Measurements from ENCODE around the gene PAK6.

Gene PAK6

DNA sequence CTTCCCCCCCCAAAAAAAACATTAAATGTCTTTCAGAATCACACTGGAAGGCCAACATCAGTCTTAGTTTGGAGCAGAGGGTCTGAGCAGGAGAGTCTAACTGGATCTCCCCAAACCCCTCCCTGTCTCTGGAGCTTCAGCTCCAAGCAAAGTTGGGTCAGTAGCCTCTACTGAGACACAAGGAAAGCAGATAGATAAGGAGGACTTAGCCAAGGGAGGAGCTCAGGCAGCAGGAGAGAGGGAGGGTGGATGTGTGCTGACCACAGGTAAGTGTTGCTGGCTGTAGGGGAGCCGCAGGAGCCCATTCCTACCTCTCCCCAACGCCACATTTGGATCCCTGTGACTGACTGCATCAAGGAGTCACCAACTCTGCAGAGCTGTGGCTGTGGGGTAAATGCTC is 61.9 kb downstream of the PAK6 start:
- no peaks in the 10 kb centered on the region for H3K9me3 Mint-ChIP-seq
- H3K27me3 Mint-ChIP-seq = no peaks in the 10 kb centered on the region
- H3K4me1 Mint-ChIP-seq = peaks cover 23% of the 10 kb centered on the region
- ATAC-seq (no peak), DNase-seq (no peak)
- H3K4me3 Mint-ChIP-seq = no peak overlapping the region
- no peak overlapping the region for H3K27ac Mint-ChIP-seq

- H3K27ac Mint-ChIP-seq = peak overlapping the region in 1 of 2 donors; percentile 3
- ATAC-seq = no peak
- H3K4me1 Mint-ChIP-seq = peaks cover 31% of the 10 kb centered on the region
Measured at GRCh38 chr15:40301467-40302179, 62.8 kb downstream of the PAK6 start.

GRCh38 chr15:40302288-40302886 is 63.5 kb downstream of the PAK6 start:
- Mint-ChIP-seq H3K4me3 (no peak overlapping the region), H3K9me3 (no peaks in the 10 kb centered on the region), H3K27me3 (no peaks in the 10 kb centered on the region), H3K27ac (no peak overlapping the region), H3K4me1 (peaks cover 36% of the 10 kb centered on the region)
- no peak for ATAC-seq
- DNase-seq = no peak

More at GRCh38 chr15:40301467-40302179, 62.8 kb downstream of the PAK6 start:
- Mint-ChIP-seq H3K4me3 (no peak overlapping the region), H3K9me3 (no peaks in the 10 kb centered on the region), H3K27me3 (no peaks in the 10 kb centered on the region)
- no peak for DNase-seq

- H3K27me3 Mint-ChIP-seq = no peaks in the 10 kb centered on the region
- H3K4me3 Mint-ChIP-seq = no peak overlapping the region
- no peaks in the 10 kb centered on the region for H3K9me3 Mint-ChIP-seq
- DNase-seq (no peak), ATAC-seq (no peak)
- H3K27ac Mint-ChIP-seq = peak overlapping the region in 1 of 2 donors; percentile 27
- H3K4me1 Mint-ChIP-seq = peaks cover 36% of the 10 kb centered on the region
Measured at GRCh38 chr15:40302981-40303380, 64.1 kb downstream of the PAK6 start.

DNA sequence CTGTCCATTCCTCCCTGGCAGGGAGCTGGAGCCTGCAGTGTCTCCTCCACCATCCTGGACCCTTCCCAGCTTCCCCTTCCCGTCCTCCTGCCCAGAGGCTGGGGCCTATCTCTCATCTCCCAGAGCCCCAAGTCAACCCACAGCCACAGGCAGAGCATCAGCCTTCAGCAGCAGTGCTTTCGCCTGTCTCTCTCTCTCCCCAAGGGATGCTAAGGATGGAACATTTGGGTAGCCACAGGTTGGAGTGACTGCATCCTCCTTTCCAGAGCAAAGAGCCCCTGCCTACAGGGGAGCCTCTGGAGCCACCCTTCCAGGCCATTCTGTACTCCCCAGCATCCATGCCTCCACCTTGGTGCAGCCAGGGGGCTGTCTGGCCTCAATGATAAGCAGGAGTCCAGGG is 64.7 kb downstream of the PAK6 start:
- H3K27ac Mint-ChIP-seq = no peak overlapping the region
- no peaks in the 10 kb centered on the region for H3K9me3 Mint-ChIP-seq
- DNase-seq (no peak), ATAC-seq (no peak)
- no peak overlapping the region for H3K4me3 Mint-ChIP-seq
- peaks cover 38% of the 10 kb centered on the region for H3K4me1 Mint-ChIP-seq
- H3K27me3 Mint-ChIP-seq = no peaks in the 10 kb centered on the region

- peaks cover 54% of the 10 kb centered on the region for H3K4me1 Mint-ChIP-seq
- H3K4me3 Mint-ChIP-seq = no peak overlapping the region
- H3K27ac Mint-ChIP-seq = no peak overlapping the region
- ATAC-seq (no peak), DNase-seq (no peak)
- H3K9me3 Mint-ChIP-seq = no peaks in the 10 kb centered on the region
- H3K27me3 Mint-ChIP-seq = no peaks in the 10 kb centered on the region
Measured at GRCh38 chr15:40305281-40305680, 66.4 kb downstream of the PAK6 start.

GRCh38 chr15:40306371-40306770 is 67.5 kb downstream of the PAK6 start:
- DNase-seq = no peak
- no peak for ATAC-seq
- no peaks in the 10 kb centered on the region for H3K9me3 Mint-ChIP-seq
- no peaks in the 10 kb centered on the region for H3K27me3 Mint-ChIP-seq
- peaks cover 54% of the 10 kb centered on the region for H3K4me1 Mint-ChIP-seq
- H3K27ac Mint-ChIP-seq = peak overlapping the region; percentile 54 to 65
- H3K4me3 Mint-ChIP-seq = peak overlapping the region; percentile 92 to 99

DNA sequence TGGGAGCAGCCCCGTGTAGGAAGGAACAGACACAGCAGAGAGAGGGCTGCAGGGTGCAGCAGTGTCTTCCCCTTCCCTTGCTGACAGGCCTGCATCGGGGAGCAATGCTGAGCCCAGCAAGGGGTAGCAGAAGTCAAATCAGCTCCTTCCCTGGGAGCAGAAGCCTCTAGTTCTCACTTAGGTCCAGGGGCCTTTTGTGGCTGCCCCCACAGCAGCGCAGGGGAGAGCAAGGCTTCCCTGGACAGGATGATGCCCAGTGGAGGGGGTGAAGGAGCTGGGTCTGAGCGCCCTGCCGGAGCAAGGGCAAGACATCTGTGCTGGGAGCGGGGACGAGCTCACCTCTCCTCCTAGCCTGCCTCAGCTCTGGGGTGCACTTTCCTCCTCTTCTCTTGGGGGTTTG is 68.0 kb downstream of the PAK6 start:
- peak overlapping the region; percentile 92 to 99 for H3K4me3 Mint-ChIP-seq
- DNase-seq = no peak
- peak overlapping the region; percentile 54 to 65 for H3K27ac Mint-ChIP-seq
- ATAC-seq = no peak
- no peaks in the 10 kb centered on the region for H3K9me3 Mint-ChIP-seq
- H3K4me1 Mint-ChIP-seq = peaks cover 54% of the 10 kb centered on the region
- H3K27me3 Mint-ChIP-seq = no peaks in the 10 kb centered on the region

GRCh38 chr15:40307421-40308211 is 68.8 kb downstream of the PAK6 start, which contains the start of gene PLCB2:
TSS of gene PLCB2 (minus strand) at chr15:40307935. CDS start at chr15:40307672, 263 bp downstream.
- peak; percentile 74 to 80 for DNase-seq
- Mint-ChIP-seq H3K27me3 (no peaks in the 10 kb centered on the region), H3K9me3 (no peaks in the 10 kb centered on the region), H3K4me3 (peak within 1 kb of the TSS; percentile 92 to 99), H3K4me1 (peaks cover 54% of the 10 kb centered on the region), H3K27ac (peak within 1 kb of the TSS; percentile 95 to 97)
- ATAC-seq = peak; percentile 86

- H3K27me3 Mint-ChIP-seq = no peaks in the 10 kb centered on the region
- H3K4me1 Mint-ChIP-seq = peaks cover 58% of the 10 kb centered on the region
- no peak for ATAC-seq
- no peaks in the 10 kb centered on the region for H3K9me3 Mint-ChIP-seq
- no peak for DNase-seq
- peak overlapping the region; percentile 92 to 99 for H3K4me3 Mint-ChIP-seq
- peak overlapping the region; percentile 95 to 97 for H3K27ac Mint-ChIP-seq
Measured at GRCh38 chr15:40309344-40309862, 70.5 kb downstream of the PAK6 start.

DNA sequence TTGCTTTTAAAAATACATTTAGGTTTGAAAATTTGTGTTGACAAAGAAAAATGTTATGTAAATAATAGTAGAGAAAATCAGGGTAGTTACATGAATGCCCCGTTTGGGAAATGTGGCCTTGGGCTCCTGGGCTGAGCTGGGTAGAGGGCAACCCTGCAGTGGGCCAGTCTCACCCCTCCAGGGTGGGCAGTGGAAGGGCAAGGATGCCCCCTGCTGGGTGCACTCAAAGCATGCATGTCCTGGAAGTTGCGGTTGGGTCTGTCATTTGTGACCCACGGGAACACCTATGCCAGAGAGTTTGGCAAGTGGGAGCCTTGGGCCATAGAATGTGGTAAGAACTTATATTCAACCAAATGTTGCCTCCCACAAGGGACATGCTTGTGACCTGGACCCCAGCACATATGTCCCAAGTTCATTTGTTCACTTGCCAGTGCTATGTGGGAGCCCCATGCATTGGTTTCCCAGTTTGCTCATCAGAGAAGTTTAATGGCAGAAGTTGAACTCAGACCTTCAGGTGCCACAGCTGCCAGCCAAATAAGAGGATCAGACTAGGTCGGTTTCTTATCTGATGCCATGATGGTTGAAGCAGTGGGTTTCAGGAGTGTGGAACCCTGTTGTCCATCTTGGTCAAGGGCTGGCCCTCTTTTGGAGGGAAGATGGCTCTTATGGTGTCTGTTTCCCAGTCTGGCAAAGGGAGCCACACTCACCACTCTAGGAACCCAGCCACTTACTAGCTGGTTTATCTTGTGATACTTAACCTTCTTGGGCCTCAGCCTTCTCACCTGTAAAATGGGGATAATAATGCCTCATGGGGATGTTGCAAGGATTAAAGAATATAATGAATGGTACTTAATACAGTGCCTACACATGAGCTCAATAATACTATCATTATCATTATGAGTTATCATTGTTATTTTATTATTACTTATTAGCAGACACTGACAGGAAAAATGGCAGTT is 71.4 kb downstream of the PAK6 start:
- ATAC-seq = peak; percentile 41
- H3K9me3 Mint-ChIP-seq = no peaks in the 10 kb centered on the region
- peaks cover 49% of the 10 kb centered on the region for H3K4me1 Mint-ChIP-seq
- H3K4me3 Mint-ChIP-seq = peak overlapping the region; percentile 92 to 99
- H3K27me3 Mint-ChIP-seq = no peaks in the 10 kb centered on the region
- H3K27ac Mint-ChIP-seq = peak overlapping the region in 1 of 2 donors; percentile 27
- DNase-seq = peak; percentile 64 to 77

DNA sequence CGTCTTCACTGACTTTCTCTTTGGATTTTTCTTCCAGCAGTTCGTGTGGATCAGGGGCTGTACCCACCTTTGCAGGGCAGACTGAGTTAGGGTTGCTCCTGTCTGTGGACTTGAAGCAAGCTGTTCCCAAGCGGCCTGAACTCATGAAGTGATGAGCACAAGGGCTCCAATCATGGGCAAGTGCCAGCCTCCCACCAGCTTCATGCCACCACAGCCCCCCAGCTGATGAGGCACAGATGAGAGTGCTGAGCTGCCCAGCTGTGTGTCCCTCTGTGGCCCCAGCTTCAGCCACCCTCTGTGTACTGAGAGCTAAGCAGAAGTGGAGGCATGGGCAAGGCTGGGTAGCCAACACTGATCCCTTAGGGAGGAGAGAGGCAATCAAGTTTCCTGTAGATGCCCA is 72.1 kb downstream of the PAK6 start:
- ATAC-seq = no peak
- H3K9me3 Mint-ChIP-seq = no peaks in the 10 kb centered on the region
- no peak overlapping the region for H3K27ac Mint-ChIP-seq
- no peaks in the 10 kb centered on the region for H3K27me3 Mint-ChIP-seq
- peaks cover 43% of the 10 kb centered on the region for H3K4me1 Mint-ChIP-seq
- DNase-seq = no peak
- no peak overlapping the region for H3K4me3 Mint-ChIP-seq

DNA sequence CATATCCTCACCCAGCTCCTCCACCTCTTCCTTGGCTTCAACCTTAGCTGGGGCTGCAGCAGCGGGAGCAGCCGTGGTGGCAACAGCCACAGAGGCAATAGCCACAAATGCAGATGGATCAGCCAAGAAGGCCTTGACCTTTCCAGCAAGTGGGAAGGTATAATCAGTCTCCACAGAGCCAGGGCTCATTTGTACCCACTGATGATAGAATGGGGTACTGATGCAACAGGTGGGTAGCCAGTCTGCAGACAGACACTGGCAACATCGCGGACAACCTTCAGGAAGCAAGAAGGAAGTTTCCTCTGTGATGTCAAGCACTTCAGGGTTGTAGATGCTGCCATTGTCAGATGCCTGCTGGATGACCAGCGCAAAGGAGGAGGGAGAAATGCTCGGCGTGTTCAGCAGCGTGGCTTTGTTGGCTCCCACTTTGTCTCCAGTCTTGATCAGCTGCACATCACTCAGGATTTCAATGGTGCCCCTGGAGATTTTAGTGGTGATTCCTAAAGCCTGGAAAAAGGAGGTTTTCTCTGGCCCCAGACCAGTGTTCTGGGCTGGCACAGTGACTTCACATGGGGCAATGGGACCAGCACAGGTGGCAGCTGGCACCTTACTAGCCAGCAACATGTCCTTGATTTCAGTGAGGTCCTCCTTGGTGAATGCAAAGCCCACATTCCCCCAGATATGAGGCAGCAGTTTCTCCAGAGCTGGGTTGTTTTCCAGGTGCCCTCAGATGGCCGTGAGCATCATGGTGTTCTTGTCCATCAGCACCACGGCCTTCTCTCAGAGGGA is 73.7 kb downstream of the PAK6 start:
- no peak overlapping the region for H3K27ac Mint-ChIP-seq

More for the DNA sequence above, 73.7 kb downstream of the PAK6 start:
- no peaks in the 10 kb centered on the region for H3K27me3 Mint-ChIP-seq
- DNase-seq (no peak), ATAC-seq (no peak)
- H3K4me3 Mint-ChIP-seq = no peak overlapping the region
- H3K9me3 Mint-ChIP-seq = no peaks in the 10 kb centered on the region
- H3K4me1 Mint-ChIP-seq = peaks cover 32% of the 10 kb centered on the region
